SU-DHL-6 (cell line): ENCODE data around the gene TTR.

ENCODE experiments used
- H2AFZ ChIP-seq: fragments of 200-600 bp; sonication (generic); 2 replicates; pipeline ENCODE4 v1.6.1; 2014; ENCODE audit warnings: low read depth, mild to moderate bottlenecking, moderate library complexity, mixed read lengths, antibody characterized with exemption, low read length; ENCODE audit not compliant: severe bottlenecking
- H3F3A ChIP-seq: fragments of 200-600 bp; shearing (Covaris generic); 2 replicates; pipeline ENCODE4 v1.6.0; 2016; ENCODE audit warnings: antibody characterized with exemption, mild to moderate bottlenecking; ENCODE audit not compliant: insufficient read depth
- H3K27ac ChIP-seq: fragments of 200-600 bp; sonication (generic); 2 replicates; pipeline ENCODE4 v1.5.1; 2016; ENCODE audit warnings: low read depth, mild to moderate bottlenecking, low read length, moderate library complexity, mixed read lengths
- H3K27me3 ChIP-seq: fragments of 200-600 bp; sonication (generic), shearing (Covaris generic); 2 replicates; pipeline ENCODE4 v1.6.0; 2014; ENCODE audit warnings: mild to moderate bottlenecking, low read length
- H3K36me3 ChIP-seq: fragments of 200-600 bp; sonication (generic); 2 replicates; pipeline ENCODE4 v1.6.1; 2014; ENCODE audit warnings: mild to moderate bottlenecking, low read length, mixed read lengths
- H3K4me2 ChIP-seq: fragments of 300-600, 200-600 bp; shearing (Covaris generic), sonication (generic); 2 replicates; pipeline ENCODE4 v1.6.0; 2014; ENCODE audit warnings: low read length, low read depth, mild to moderate bottlenecking; ENCODE audit not compliant: poor library complexity, severe bottlenecking
- H3K4me3 ChIP-seq: fragments of 200-600 bp; sonication (generic); 2 replicates; pipeline ENCODE4 v1.5.1; 2014; ENCODE audit warnings: antibody characterized with exemption, low read length, mild to moderate bottlenecking, mixed read lengths; ENCODE audit not compliant: insufficient read depth, poor library complexity, severe bottlenecking
- H3K79me2 ChIP-seq: fragments of 200-600 bp; sonication (generic); 2 replicates; pipeline ENCODE4 v1.6.1; 2014; ENCODE audit warnings: mild to moderate bottlenecking, low read length, moderate library complexity; ENCODE audit not compliant: insufficient read depth
- H3K9ac ChIP-seq: fragments of 200-600 bp; sonication (generic); 2 replicates; pipeline ENCODE4 v1.7.0; 2014; ENCODE audit warnings: mild to moderate bottlenecking, low read length
- H3K9me2 ChIP-seq: fragments of 200-600 bp; sonication (generic); replicated peaks from 2 replicates; pipeline ENCODE4 v1.6.1; 2014; ENCODE audit warnings: low read length; ENCODE audit not compliant: insufficient read depth
- H3K9me3 ChIP-seq: fragments of 200-600 bp; sonication (generic); 2 replicates; pipeline ENCODE4 v1.6.1; 2014; ENCODE audit warnings: low read length, mixed read lengths; ENCODE audit not compliant: insufficient read depth
- H4K20me1 ChIP-seq: fragments of 200-600 bp; sonication (generic); 2 replicates; pipeline ENCODE4 v1.6.1; 2014; ENCODE audit warnings: low read depth, mild to moderate bottlenecking, antibody characterized with exemption, low read length, moderate library complexity, mixed read lengths
- CTCF ChIP-seq: fragments of 200-600 bp; sonication (generic); IDR thresholded peaks from one replicate; pipeline ENCODE4 v1.5.1; 2017; ENCODE audit warnings: antibody characterized with exemption, mild to moderate bottlenecking, low read length, moderate library complexity; ENCODE audit not compliant: insufficient read depth, poor library complexity, severe bottlenecking
- EZH2phosphoT487 ChIP-seq: fragments of 200-600 bp; sonication (generic), shearing (Covaris generic); conservative IDR thresholded peaks from 2 replicates; pipeline ENCODE4 v1.6.1; 2018; ENCODE audit warnings: mild to moderate bottlenecking, antibody characterized with exemption, low read length, moderate library complexity, mixed read lengths

The TTR gene

GRCh38 chr18:31591628-31592027 lies at the start of gene TTR:
Gene TTR, plus strand, starts transcription at chr18:31591877. Its CDS starts 26 bp downstream, at chr18:31591903.
- no peaks in the 10 kb centered on the region for H3K9me3 ChIP-seq
- no peak within 1 kb of the TSS for H3K4me2 ChIP-seq
- H4K20me1 ChIP-seq, result no peaks in the 10 kb centered on the region
- no peak within 1 kb of the TSS for H2AFZ ChIP-seq
- no peaks in the 10 kb centered on the region for H3K9me2 ChIP-seq
- H3K4me3 ChIP-seq, result no peak within 1 kb of the TSS
- no peaks in the 10 kb centered on the region for H3K79me2 ChIP-seq
- H3K27me3 ChIP-seq, result no peaks in the 10 kb centered on the region
- no peaks in the 10 kb centered on the region for H3K36me3 ChIP-seq
- H3F3A ChIP-seq, result no peaks in the 10 kb centered on the region
- no peak within 1 kb of the TSS for H3K9ac ChIP-seq
- H3K27ac ChIP-seq, result no peak within 1 kb of the TSS
- no peak for TF ChIP-seq EZH2phosphoT487
- no peak for TF ChIP-seq CTCF

DNA sequence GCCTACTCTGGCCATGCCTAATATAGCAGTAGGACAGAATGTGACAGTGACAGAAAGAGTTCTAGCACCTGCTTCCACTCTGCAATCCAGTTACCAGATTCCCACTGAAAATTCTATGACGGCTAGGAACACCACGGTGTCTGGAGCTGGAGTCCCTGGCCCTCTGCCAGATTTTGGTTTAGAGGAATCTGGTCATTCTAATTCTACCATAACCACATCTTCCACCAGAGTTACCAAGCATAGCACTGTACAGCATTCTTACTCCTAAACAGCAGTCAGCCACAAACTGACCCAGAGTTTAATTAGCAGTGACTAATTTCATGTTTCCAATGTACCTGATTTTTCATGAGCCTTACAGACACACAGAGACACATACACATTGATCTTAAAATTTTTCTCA lies 45.2 kb upstream of the TTR start:
- Histone ChIP-seq H3K9me2 (no peaks in the 10 kb centered on the region), H3K79me2 (no peaks in the 10 kb centered on the region), H3K9me3 (no peaks in the 10 kb centered on the region), H3K4me3 (no peak overlapping the region), H2AFZ (no peak overlapping the region), H3K27me3 (no peaks in the 10 kb centered on the region), H3K4me2 (no peak overlapping the region), H3K36me3 (no peaks in the 10 kb centered on the region), H4K20me1 (no peaks in the 10 kb centered on the region), H3F3A (no peaks in the 10 kb centered on the region), H3K9ac (no peak overlapping the region), H3K27ac (no peak overlapping the region)
- TF ChIP-seq EZH2phosphoT487 (no peak), CTCF (no peak)

GRCh38 chr18:31548853-31549252 lies 42.8 kb upstream of the TTR start:
- Histone ChIP-seq H3K4me3 (no peak overlapping the region), H3K79me2 (no peaks in the 10 kb centered on the region), H3K9ac (no peak overlapping the region), H2AFZ (no peak overlapping the region), H3K36me3 (no peaks in the 10 kb centered on the region), H3F3A (no peaks in the 10 kb centered on the region), H3K4me2 (no peak overlapping the region), H3K27me3 (no peaks in the 10 kb centered on the region), H3K9me2 (no peaks in the 10 kb centered on the region), H3K27ac (no peak overlapping the region), H3K9me3 (no peaks in the 10 kb centered on the region), H4K20me1 (no peaks in the 10 kb centered on the region)
- TF ChIP-seq CTCF (no peak), EZH2phosphoT487 (no peak)

DNA sequence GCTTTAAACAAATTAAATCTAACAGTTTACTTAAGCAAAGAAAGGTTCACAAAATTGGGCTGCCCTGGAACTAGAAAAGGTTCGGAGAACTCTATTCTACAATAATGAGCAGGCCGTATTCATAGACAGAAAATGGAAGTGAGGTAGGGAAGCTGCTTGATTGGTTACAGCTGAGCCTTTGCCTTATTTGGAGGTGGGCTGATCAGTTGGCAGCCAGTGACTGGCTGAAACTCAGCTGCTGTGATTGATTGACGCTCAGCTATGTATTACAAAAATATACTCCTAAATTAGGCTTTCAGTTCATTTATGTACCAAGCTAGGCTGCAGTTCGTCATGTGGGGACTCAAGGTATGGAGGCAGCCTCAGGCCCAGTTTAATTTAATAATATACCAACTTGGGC lies 42.3 kb upstream of the TTR start:
- Histone ChIP-seq H3K9me3 (no peaks in the 10 kb centered on the region), H3K9ac (no peak overlapping the region), H3F3A (no peaks in the 10 kb centered on the region), H3K36me3 (no peaks in the 10 kb centered on the region), H3K79me2 (no peaks in the 10 kb centered on the region), H3K4me3 (no peak overlapping the region), H3K27me3 (no peaks in the 10 kb centered on the region), H3K4me2 (no peak overlapping the region), H3K9me2 (no peaks in the 10 kb centered on the region), H3K27ac (no peak overlapping the region), H4K20me1 (no peaks in the 10 kb centered on the region), H2AFZ (no peak overlapping the region)
- TF ChIP-seq CTCF (no peak), EZH2phosphoT487 (no peak)
